Daoy (cell line): ENCODE data around the gene C1QTNF3. TPM values are rescaled to one million over a fixed set of nuclear protein-coding genes. Genes with fewer than 3 reads are reported as not detected.
"Not testable (repeated sequence)": the region's sequence is repeated elsewhere in the genome, so short reads cannot be mapped to it uniquely, and the experiment has no call there.

Source experiments
- DNase-seq: peaks from one replicate; pipeline ENCODE4 v3.0.0-alpha.2; 2015; ENCODE audit warnings: low read depth
- total RNA-seq: library from RNA; depleted of rRNA; stranded (reverse); fragments of >200 nt; shearing (Covaris generic); gene quantifications from 2 replicates; pipeline ENCODE4 v1.2.3, GENCODE V29; 2014

C1QTNF3 gene
- total RNA-seq, 1 experiment from 2014 or later = 0.11 TPM

- peak; percentile 49 for DNase-seq
These were observed 20.8 kb downstream of the C1QTNF3 start for GRCh38 chr5:34022121-34022705.

DNA sequence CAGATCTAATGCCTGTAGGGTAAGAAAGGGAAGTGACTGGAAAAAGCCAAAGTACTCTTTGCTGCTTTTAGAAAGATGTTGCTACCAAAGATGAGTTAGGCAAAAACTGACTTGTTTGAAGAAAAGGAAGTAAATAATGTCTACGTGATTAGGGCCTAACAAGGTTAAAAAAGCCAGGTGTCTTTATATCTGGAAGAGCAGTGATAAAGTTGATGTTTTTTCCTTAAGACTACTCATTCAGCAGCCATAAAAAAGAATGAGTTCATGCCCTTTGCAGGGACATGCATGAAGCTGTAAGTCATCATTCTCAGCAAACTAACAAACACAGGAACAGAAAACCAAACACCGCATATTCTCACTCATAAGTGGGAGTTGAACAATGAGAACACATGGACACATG, 21.7 kb downstream of the C1QTNF3 start:
- no peak for DNase-seq

- no peak for DNase-seq
These were observed 22.3 kb downstream of the C1QTNF3 start for GRCh38 chr5:34020726-34021125.

GRCh38 chr5:34017254-34017653, 25.8 kb downstream of the C1QTNF3 start:
- no peak for DNase-seq

- no peak for DNase-seq
These were observed 26.3 kb downstream of the C1QTNF3 start for GRCh38 chr5:34016750-34017149.

DNA sequence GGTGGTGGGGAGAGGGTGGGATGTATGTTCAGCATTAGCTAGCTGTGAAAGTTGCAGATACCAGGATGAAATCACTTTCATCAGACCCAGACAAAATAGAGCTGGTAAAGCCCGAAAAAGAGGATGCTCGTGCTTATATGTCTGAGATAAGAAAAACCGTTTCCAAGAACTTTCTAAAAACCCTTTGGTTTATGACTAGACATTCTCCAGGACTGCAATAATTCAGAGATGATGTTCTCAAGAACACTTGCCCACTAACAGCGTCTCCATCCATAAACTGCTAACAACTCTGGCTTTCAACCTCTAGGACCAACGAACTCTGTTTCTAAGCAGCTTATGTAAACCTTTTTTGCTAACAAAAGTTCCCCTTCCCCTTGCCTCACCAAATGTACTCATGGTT, 26.8 kb downstream of the C1QTNF3 start:
- DNase-seq = no peak

- DNase-seq = no peak
These were observed 27.7 kb downstream of the C1QTNF3 start for GRCh38 chr5:34015120-34015822.

DNA sequence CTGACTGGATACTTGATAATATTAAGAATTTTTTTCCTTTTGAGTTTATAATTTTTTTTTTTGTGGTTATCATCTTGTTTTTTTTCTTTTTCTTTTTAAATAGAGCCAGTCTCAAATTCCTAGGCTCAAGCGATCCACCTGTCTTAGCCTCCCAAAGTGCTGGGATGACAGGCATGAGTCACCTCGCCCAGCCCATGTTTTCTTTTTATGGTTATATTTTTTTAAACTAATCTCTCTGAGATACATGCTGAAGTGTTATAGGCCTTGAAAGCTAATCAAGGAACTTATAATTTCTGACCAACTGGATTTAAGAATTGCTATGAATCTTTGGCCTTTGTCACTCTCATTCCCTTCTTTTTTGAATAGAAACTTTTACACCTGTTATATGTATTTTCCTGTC, 28.4 kb downstream of the C1QTNF3 start:
- no peak for DNase-seq

DNA sequence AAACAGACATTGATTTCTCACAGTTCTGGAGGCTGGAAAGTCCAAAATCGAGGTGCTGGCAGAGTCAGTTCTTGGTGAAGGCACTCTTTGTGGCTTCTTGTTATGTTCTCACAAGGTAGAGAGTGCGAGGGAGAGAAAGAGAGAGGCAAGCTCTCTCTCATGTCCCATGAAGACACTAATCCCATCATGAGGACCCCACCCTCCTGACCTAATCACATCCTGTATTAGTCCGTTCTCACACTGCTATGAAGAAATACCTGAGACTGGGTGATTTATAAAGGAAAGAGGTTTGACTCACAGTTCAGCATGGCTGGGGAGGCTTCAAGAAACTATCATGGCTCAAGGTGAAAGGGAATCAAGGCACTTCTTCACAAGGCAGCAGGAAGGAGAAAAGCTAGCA, 29.5 kb downstream of the C1QTNF3 start:
- DNase-seq = no peak

- no peak for DNase-seq
These were observed 30.2 kb downstream of the C1QTNF3 start for GRCh38 chr5:34012791-34013190.

DNA sequence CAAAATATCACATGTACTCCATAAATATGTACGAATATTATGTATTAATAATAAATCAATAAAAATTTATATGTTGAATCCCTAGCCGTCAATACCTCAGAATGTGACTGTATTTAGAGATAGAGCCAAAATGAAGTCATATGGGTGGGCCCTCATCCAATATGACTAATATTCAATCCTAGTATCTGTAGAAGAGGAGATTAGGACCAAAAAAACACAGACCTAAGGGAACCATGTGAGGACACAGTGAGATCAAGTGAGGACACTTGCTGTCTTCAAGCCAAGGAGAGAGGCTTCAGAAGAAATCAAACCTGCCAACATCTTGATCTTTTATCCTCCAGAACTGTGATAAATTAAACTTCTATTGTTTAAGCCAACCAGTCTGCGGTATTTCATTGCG, 31.5 kb downstream of the C1QTNF3 start:
- no peak for DNase-seq

DNA sequence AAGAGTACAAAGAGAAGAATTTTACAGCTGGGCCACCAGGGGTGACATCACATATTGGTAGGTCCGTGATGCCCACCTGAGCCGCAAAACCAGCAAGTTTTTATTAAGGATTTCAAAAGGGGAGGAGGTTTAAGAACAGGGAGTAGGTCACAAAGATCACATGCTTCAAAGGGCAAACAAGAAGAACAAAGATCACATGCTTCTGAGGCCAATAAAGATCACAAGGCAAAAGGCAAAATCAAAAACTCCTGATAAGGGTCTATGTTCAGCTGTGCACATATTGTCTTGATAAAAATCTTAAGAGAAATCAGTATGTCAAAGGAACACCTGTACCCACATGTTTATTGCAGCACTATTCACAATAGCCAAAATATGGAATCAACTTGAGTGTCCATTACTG, 32.9 kb downstream of the C1QTNF3 start:
- not testable (repeated sequence) for DNase-seq

GRCh38 chr5:34009610-34010009, 33.4 kb downstream of the C1QTNF3 start:
- DNase-seq = no peak

- DNase-seq = no peak
These were observed 34.2 kb downstream of the C1QTNF3 start for GRCh38 chr5:34008802-34009201.

DNA sequence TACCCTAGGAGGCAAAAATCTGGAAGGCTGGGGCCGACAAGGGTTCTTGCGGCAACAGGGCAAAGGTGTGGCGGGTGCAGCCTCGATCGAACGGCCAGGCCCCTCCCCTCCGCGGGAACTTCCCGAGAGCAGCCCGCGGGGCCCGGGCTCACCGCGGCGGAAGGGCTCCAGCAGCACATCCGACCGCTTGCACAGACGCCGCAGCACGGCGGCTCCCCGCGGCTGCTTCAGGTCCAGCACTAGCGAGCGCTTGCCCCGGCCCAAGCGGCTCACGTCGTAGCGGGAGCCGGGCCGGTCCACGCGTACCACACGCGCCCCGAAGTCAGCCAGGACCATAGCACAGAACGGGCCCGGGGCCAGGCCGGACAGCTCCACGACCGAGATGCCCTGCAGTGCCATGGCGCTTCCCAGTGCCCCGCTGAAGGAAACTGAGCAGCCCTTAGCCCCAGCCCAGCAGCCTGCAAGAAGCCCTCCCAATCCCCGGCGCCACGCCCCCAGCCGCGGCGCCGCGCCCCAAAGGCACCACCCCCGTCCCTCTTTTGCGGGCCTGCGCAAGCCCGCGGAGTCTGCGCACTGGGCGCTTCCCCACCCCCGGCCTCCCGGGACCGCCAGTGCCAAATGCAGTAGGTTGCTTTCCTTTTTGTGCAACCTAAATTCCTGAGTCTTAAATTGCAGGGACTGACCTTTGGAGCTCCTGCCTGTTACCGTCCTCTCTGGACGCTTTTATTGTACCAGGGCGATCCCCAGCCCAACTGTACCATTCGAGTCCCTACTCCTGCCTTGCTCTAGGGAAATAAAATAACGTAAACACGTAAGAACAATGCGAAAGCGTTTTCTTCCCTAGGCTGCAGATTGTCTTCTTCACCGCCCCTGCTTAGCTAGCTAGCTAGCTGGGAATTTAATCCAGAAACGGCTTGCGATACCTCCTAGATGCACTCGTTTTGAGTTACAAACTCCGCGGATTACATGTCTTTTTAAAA, 35.1 kb downstream of the C1QTNF3 start, which contains the start of gene AMACR:
TSS of gene AMACR (minus strand) at position 430 of the 980 bp plus-strand sequence. CDS start at position 399, 31 bp downstream.
- peak; percentile 93 for DNase-seq

DNA sequence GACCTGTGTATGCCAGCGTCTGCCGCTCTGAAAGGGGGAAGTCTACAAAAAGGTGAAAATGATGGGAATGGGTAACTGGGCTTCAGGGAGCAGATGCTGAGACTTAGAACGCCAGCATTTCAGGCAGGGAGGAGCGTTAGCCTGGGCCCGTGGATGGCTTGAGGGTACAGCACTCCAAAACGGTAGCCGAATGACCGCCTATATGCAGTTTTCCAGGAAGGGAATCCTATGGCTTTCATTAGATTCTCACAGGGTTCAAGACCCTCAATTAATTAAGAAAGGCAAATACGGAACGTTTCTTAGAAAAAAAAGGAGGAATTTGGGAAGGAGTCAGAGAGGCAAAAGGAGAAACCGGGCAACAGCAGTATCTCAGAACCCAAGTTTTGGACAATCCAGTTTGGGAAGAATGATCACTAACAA, 35.8 kb downstream of the C1QTNF3 start:
- peak; percentile 5 for DNase-seq

- DNase-seq = no peak
These were observed 37.3 kb downstream of the C1QTNF3 start for GRCh38 chr5:34005681-34006080.

- DNase-seq = no peak
These were observed 37.8 kb downstream of the C1QTNF3 start for GRCh38 chr5:34005211-34005610.

DNA sequence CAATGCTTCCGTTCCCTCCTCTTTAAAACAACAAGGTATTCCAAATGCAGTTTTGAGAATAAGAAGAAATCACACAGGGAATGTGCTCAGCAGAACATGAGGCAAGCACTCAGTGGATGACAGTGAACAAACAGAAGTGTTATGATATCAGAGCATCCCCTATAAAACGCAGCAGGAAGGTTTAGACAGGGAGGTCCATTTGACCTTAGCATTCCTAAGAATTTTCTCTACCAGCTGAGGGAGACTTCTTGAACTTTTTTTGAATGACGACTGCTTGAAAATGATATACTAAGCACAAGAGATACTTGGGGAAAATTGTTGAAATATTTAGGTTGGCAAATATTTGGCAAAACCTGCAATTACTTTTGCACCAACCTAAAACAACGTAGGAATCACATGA, 39.1 kb downstream of the C1QTNF3 start:
- no peak for DNase-seq

GRCh38 chr5:34002629-34003328, 40.2 kb downstream of the C1QTNF3 start:
- DNase-seq = no peak

DNA sequence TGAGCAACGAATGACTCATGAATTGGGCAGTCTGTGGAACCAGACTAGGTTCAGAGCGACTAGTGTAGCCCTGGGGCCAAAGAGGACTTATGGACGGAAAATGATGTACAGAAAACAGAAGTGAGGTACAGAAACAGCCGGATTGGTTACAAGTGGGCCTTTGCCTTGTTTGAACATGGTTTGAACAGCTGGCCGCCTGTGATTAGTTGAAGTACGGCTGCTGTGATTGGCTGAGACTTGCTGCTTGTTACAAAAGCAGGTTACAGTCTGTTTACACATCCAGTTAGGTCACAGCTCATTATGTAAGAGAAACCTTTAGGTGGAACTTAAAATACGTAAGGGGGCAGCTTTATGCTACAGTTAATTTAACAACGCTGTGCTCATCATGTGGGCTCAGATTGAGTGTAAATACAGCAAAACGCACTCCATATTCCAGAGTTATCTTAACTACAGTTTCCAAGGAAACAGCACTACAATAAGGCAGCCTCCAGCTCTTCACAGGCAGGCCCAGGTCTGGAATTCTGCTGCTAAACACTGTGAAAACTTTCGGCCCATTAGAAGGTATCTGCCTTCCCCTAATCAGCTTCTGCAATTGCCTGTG, 41.7 kb downstream of the C1QTNF3 start:
- peak; percentile 28 for DNase-seq
